Progenitor cell of endocrine pancreas (in vitro differentiated cells): ENCODE measurements around the gene CSNK2A1. TPM values are rescaled to one million over a fixed set of nuclear protein-coding genes. Genes with fewer than 3 reads are reported as not detected.

Experiments used
- DNase-seq: peaks from one replicate; pipeline ENCODE4 v3.0.0; 2021; ENCODE audit warnings: low spot score; ENCODE audit not compliant: unreplicated experiment
- H3K27ac Mint-ChIP-seq: 2 replicates; pipeline ENCODE4 v1.8.0; 2021; ENCODE audit warnings: mild to moderate bottlenecking, moderate library complexity, mixed read lengths
- H3K27me3 Mint-ChIP-seq: 2 replicates; pipeline ENCODE4 v1.8.0; 2021; ENCODE audit warnings: mixed read lengths
- H3K36me3 Mint-ChIP-seq: 2 replicates; pipeline ENCODE4 v1.8.0; 2022; ENCODE audit warnings: mixed read lengths; ENCODE audit not compliant: insufficient read depth
- H3K4me1 Mint-ChIP-seq: 2 replicates; pipeline ENCODE4 v1.8.0; 2021; ENCODE audit warnings: low read depth, mixed read lengths
- H3K4me3 Mint-ChIP-seq: 2 replicates; pipeline ENCODE4 v1.8.0; 2021; ENCODE audit warnings: low read depth, mild to moderate bottlenecking, moderate library complexity, mixed read lengths
- H3K9me3 Mint-ChIP-seq: 2 replicates; pipeline ENCODE4 v1.8.0; 2021; ENCODE audit warnings: low read depth, mixed read lengths
- CTCF ChIP-seq: fragments of 200-600 bp; sonication (generic); IDR thresholded peaks from one replicate; pipeline ENCODE4 v1.5.0; 2021; ENCODE audit warnings: antibody characterized with exemption, mild to moderate bottlenecking; ENCODE audit not compliant: unreplicated experiment
- total RNA-seq: library from RNA; stranded (reverse); gene quantifications from 2 replicates; pipeline ENCODE4 v1.2.1, GENCODE V29; 2021

Gene CSNK2A1
- total RNA-seq, 1 donor from 2014 or later: 175 TPM

GRCh38 chr20:434661-435419 is 108.8 kb downstream of the CSNK2A1 start:
- Mint-ChIP-seq H3K27me3 (no peaks in the 10 kb centered on the region), H3K4me3 (no peak overlapping the region), H3K36me3 (peaks cover 19% of the 10 kb centered on the region), H3K9me3 (no peaks in the 10 kb centered on the region), H3K27ac (no peak overlapping the region), H3K4me1 (no peaks in the 10 kb centered on the region)
- TF ChIP-seq CTCF: no peak
- DNase-seq: no peak

GRCh38 chr20:434221-434620 is 109.4 kb downstream of the CSNK2A1 start:
- Mint-ChIP-seq H3K27ac (peak overlapping the region; percentile 41), H3K4me3 (no peak overlapping the region), H3K36me3 (peaks cover 15% of the 10 kb centered on the region), H3K27me3 (no peaks in the 10 kb centered on the region), H3K9me3 (no peaks in the 10 kb centered on the region), H3K4me1 (no peaks in the 10 kb centered on the region)
- DNase-seq: no peak
- no peak for TF ChIP-seq CTCF

GRCh38 chr20:433300-433975 is 110.2 kb downstream of the CSNK2A1 start:
- TF ChIP-seq CTCF: no peak
- peaks cover 12% of the 10 kb centered on the region for H3K36me3 Mint-ChIP-seq
- no peaks in the 10 kb centered on the region for H3K4me1 Mint-ChIP-seq
- no peak overlapping the region for H3K4me3 Mint-ChIP-seq
- no peak for DNase-seq
- peak overlapping the region; percentile 69 for H3K27ac Mint-ChIP-seq
- no peaks in the 10 kb centered on the region for H3K27me3 Mint-ChIP-seq
- H3K9me3 Mint-ChIP-seq: no peaks in the 10 kb centered on the region

GRCh38 chr20:432677-433299 is 110.8 kb downstream of the CSNK2A1 start:
- Mint-ChIP-seq H3K4me3 (no peak overlapping the region), H3K27me3 (no peaks in the 10 kb centered on the region), H3K27ac (no peak overlapping the region), H3K9me3 (no peaks in the 10 kb centered on the region), H3K36me3 (peaks cover 12% of the 10 kb centered on the region), H3K4me1 (no peaks in the 10 kb centered on the region)
- DNase-seq: no peak
- TF ChIP-seq CTCF: no peak

- no peak for DNase-seq
- Mint-ChIP-seq H3K4me1 (no peaks in the 10 kb centered on the region), H3K36me3 (peaks cover 9% of the 10 kb centered on the region), H3K27ac (no peak overlapping the region), H3K4me3 (no peak overlapping the region), H3K9me3 (no peaks in the 10 kb centered on the region), H3K27me3 (no peaks in the 10 kb centered on the region)
- TF ChIP-seq CTCF: no peak
Measured at GRCh38 chr20:432208-432607, 111.4 kb downstream of the CSNK2A1 start.
